GM12865 (cell line): Measurements from ENCODE around the gene PPP2R2C.

ENCODE experiments used
- DNase-seq: peaks from one replicate; pipeline ENCODE4 v3.0.0; 2010; ENCODE audit warnings: low read depth
- H3K4me3 ChIP-seq: 2 replicates; pipeline ENCODE4 v1.5.1; 2011; ENCODE audit warnings: mild to moderate bottlenecking, low read depth, low read length, control low read depth
- CTCF ChIP-seq: IDR thresholded peaks from 2 replicates; pipeline ENCODE4 v1.5.1; 2011; ENCODE audit warnings: low read length, control low read depth, low read depth, inconsistent platforms; ENCODE audit not compliant: insufficient read depth; ENCODE audit errors: missing control alignments

Gene PPP2R2C

DNA sequence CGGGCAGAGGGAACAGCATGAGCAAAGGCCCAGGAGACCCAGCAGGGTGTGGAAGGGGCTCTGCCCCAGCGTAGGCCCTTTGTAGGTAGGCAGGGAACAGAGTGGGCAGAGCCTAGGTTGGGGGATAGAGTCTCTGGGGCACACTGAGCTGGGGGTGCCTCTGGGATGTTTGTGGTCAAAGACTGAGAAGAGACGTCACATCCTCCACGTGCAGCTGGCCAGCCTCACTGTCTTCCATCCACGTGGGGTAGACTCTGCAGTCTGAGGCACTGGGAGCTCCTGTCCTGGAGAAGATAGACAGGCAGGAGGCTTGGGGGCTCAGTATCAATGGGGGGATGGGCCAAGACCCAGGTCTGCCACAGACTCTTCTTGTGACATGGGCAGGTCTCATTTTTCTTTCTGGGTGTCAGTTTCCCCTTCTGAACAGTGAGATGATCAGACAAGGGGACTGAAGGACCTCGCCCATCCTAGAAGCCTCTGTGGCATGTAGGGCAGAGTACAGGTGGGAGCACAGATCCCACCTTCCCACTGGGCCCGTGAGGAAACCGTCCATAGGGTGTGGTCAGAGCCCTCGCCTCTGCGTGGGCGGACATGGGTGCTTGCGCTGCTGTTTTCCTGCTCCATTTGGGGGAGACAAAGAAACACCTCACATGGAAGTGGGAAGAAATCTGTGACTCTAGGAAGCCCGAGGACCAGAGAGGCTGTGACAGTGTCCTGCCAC is 179.9 kb downstream of the PPP2R2C start:
- H3K4me3 ChIP-seq = no peak overlapping the region
- no peak for TF ChIP-seq CTCF
- DNase-seq = no peak

GRCh38 chr4:6291784-6292297 is 180.6 kb downstream of the PPP2R2C start:
- no peak for TF ChIP-seq CTCF
- no peak overlapping the region for H3K4me3 ChIP-seq
- DNase-seq = no peak

GRCh38 chr4:6290769-6291547 is 181.5 kb downstream of the PPP2R2C start:
- no peak overlapping the region for H3K4me3 ChIP-seq
- DNase-seq = no peak
- no peak for TF ChIP-seq CTCF

DNA sequence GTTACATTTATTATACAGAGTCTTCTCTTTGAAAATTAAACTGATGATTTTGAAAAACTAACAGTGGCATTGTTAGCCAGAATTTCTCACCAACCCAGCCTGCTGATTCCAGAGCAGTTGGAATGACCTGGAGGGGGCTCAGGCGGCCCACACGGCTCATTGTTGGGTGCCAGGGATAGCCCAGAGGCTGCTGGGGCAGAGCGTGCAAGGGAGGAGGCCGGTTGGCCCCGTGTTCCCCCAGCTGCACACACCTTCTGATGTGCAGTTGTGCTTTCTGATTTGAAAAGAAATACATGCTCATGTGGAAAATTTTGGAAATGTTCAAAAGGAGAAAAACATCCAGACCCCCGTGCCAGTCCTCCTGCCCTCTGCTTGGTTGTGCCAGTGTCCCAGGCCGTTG is 182.2 kb downstream of the PPP2R2C start:
- no peak overlapping the region for H3K4me3 ChIP-seq
- DNase-seq = no peak
- no peak for TF ChIP-seq CTCF

GRCh38 chr4:6288871-6289270 is 183.5 kb downstream of the PPP2R2C start:
- H3K4me3 ChIP-seq = no peak overlapping the region
- TF ChIP-seq CTCF = no peak
- no peak for DNase-seq

- TF ChIP-seq CTCF = no peak
- no peak overlapping the region for H3K4me3 ChIP-seq
- no peak for DNase-seq
Measured at GRCh38 chr4:6288342-6288741, 184.1 kb downstream of the PPP2R2C start.
